Measurements from ENCODE around the gene FBN2.

FBN2 gene

GRCh38 chr5:128537221-128537999 is 635 bp downstream of the FBN2 start:
- TF ChIP-seq CTCF (IDR thresholded peaks at IDR 0.05; ENCODE audit: poor library complexity, severe bottlenecking), result no peak
- DNase-seq (ENCODE audit: low spot score) (no peak), ATAC-seq (ENCODE audit: low read depth) (peak; percentile 43)
- Histone ChIP-seq H3K36me3 (ENCODE audit: low read depth) (peaks cover 43% of the 10 kb centered on the region), H3K9me3 (ENCODE audit: severe bottlenecking) (no peaks in the 10 kb centered on the region), H3K27ac (ENCODE audit: poor library complexity, severe bottlenecking) (peak overlapping the region; percentile 82), H3K27me3 (ENCODE audit: insufficient read depth, poor library complexity, severe bottlenecking) (no peaks in the 10 kb centered on the region), H3K4me1 (ENCODE audit: insufficient read depth, poor library complexity, severe bottlenecking) (peaks cover 21% of the 10 kb centered on the region), H3K4me3 (ENCODE audit: severe bottlenecking) (peak overlapping the region; percentile 83)

GRCh38 chr5:128536254-128537220 is 1.5 kb downstream of the FBN2 start:
- Histone ChIP-seq H3K4me3 (ENCODE audit: severe bottlenecking) (peak overlapping the region; percentile 83), H3K9me3 (ENCODE audit: severe bottlenecking) (no peaks in the 10 kb centered on the region), H3K27me3 (ENCODE audit: insufficient read depth, poor library complexity, severe bottlenecking) (no peaks in the 10 kb centered on the region), H3K4me1 (ENCODE audit: insufficient read depth, poor library complexity, severe bottlenecking) (peaks cover 21% of the 10 kb centered on the region), H3K27ac (ENCODE audit: poor library complexity, severe bottlenecking) (peak overlapping the region; percentile 82), H3K36me3 (ENCODE audit: low read depth) (peaks cover 51% of the 10 kb centered on the region)
- DNase-seq (ENCODE audit: low spot score) (no peak), ATAC-seq (ENCODE audit: low read depth) (no peak)
- TF ChIP-seq CTCF (IDR thresholded peaks at IDR 0.05; ENCODE audit: poor library complexity, severe bottlenecking), result peak; percentile 50

GRCh38 chr5:128535251-128535650 is 2.8 kb downstream of the FBN2 start:
- peak overlapping the region; percentile 6 for H3K27ac ChIP-seq (ENCODE audit: poor library complexity, severe bottlenecking)
- DNase-seq (ENCODE audit: low spot score), result no peak
- ATAC-seq (ENCODE audit: low read depth), result no peak
- H3K27me3 ChIP-seq (ENCODE audit: insufficient read depth, poor library complexity, severe bottlenecking), result no peaks in the 10 kb centered on the region
- TF ChIP-seq CTCF (IDR thresholded peaks at IDR 0.05; ENCODE audit: poor library complexity, severe bottlenecking), result no peak
- H3K4me1 ChIP-seq (ENCODE audit: insufficient read depth, poor library complexity, severe bottlenecking), result peaks cover 21% of the 10 kb centered on the region
- peaks cover 64% of the 10 kb centered on the region for H3K36me3 ChIP-seq (ENCODE audit: low read depth)
- H3K4me3 ChIP-seq (ENCODE audit: severe bottlenecking), result no peak overlapping the region
- H3K9me3 ChIP-seq (ENCODE audit: severe bottlenecking), result no peaks in the 10 kb centered on the region

- Histone ChIP-seq H3K4me1 (ENCODE audit: insufficient read depth, poor library complexity, severe bottlenecking) (peaks cover 21% of the 10 kb centered on the region), H3K27me3 (ENCODE audit: insufficient read depth, poor library complexity, severe bottlenecking) (no peaks in the 10 kb centered on the region), H3K9me3 (ENCODE audit: severe bottlenecking) (no peaks in the 10 kb centered on the region), H3K4me3 (ENCODE audit: severe bottlenecking) (no peak overlapping the region), H3K36me3 (ENCODE audit: low read depth) (peaks cover 69% of the 10 kb centered on the region), H3K27ac (ENCODE audit: poor library complexity, severe bottlenecking) (peak overlapping the region; percentile 6)
- ATAC-seq (ENCODE audit: low read depth) (no peak), DNase-seq (ENCODE audit: low spot score) (no peak)
- no peak for TF ChIP-seq CTCF (IDR thresholded peaks at IDR 0.05; ENCODE audit: poor library complexity, severe bottlenecking)
Observed at GRCh38 chr5:128534726-128535125, 3.3 kb downstream of the FBN2 start.
